Suprapubic skin (tissue), 4 donors: ENCODE results near the gene FRMPD4.

Experiments used
- EP300 ChIP-seq: sonication (generic); formaldehyde crosslinking; IDR thresholded peaks from one replicate; pipeline ENCODE4 v1.6.1; 2017; ENCODE audit warnings: antibody characterized with exemption
- POLR2AphosphoS5 ChIP-seq, 3 donors: sonication (generic); formaldehyde crosslinking; IDR thresholded peaks; one replicate each; pipeline ENCODE4 v1.6.1; 2017; ENCODE audit warnings: antibody characterized with exemption in 3 of 3
- TF ChIP-seq, protein P1 (sequence below), 2 donors: fragments of 200-600 bp in 1 of 2; fragments of 450-650 bp in 1 of 2; sonication (generic) in 1 of 2; IDR thresholded peaks; one replicate each; pipeline ENCODE4 v1.5.1; 2016 to 2019; ENCODE audit warnings: antibody characterized with exemption in 2 of 2, mild to moderate bottlenecking in 1 of 2, moderate library complexity in 1 of 2

DNA sequence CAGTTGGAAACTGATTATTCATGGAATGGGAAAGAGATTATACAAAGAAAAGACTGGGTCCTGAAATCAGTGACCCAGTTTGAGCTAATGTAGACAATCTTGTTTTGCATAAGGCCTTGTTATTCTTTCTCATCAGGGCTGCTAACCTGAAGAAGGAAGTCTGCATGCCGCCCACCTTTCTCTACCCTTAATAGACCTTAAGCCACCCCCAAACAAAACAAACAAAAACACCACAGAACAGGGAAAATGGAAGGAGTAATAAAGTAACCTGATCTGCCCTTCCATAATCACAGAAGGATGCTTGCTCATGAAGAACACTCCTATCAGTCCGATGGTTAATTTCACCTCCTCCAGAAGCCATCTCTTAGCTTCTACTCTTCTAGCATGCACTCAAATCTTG is 288.1 kb downstream of the FRMPD4 start:
- TF ChIP-seq, protein P1, sequence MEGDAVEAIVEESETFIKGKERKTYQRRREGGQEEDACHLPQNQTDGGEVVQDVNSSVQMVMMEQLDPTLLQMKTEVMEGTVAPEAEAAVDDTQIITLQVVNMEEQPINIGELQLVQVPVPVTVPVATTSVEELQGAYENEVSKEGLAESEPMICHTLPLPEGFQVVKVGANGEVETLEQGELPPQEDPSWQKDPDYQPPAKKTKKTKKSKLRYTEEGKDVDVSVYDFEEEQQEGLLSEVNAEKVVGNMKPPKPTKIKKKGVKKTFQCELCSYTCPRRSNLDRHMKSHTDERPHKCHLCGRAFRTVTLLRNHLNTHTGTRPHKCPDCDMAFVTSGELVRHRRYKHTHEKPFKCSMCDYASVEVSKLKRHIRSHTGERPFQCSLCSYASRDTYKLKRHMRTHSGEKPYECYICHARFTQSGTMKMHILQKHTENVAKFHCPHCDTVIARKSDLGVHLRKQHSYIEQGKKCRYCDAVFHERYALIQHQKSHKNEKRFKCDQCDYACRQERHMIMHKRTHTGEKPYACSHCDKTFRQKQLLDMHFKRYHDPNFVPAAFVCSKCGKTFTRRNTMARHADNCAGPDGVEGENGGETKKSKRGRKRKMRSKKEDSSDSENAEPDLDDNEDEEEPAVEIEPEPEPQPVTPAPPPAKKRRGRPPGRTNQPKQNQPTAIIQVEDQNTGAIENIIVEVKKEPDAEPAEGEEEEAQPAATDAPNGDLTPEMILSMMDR (IDR thresholded peaks at IDR 0.05), result no peak
- TF ChIP-seq EP300, result no peak
- no peak for TF ChIP-seq POLR2AphosphoS5 (IDR thresholded peaks at IDR 0.05)
